Neural progenitor cell (in vitro differentiated cells): ENCODE data around the gene SCAPER.

ENCODE experiments used
- EZH2 ChIP-seq: fragments of 200-600 bp; sonication (generic); IDR thresholded peaks from 2 replicates; pipeline ENCODE4 v1.6.1; 2017; ENCODE audit warnings: antibody characterized with exemption, mild to moderate bottlenecking, moderate library complexity
- EZH2phosphoT487 ChIP-seq: fragments of 200-600 bp; sonication (generic); IDR thresholded peaks from 2 replicates; pipeline ENCODE4 v1.6.1; 2017; ENCODE audit warnings: antibody characterized with exemption
- TF ChIP-seq, protein P1 (sequence below): fragments of 200-600 bp; sonication (generic); IDR thresholded peaks from 2 replicates; pipeline ENCODE4 v1.5.1; 2017; ENCODE audit warnings: antibody characterized with exemption, mild to moderate bottlenecking

DNA sequence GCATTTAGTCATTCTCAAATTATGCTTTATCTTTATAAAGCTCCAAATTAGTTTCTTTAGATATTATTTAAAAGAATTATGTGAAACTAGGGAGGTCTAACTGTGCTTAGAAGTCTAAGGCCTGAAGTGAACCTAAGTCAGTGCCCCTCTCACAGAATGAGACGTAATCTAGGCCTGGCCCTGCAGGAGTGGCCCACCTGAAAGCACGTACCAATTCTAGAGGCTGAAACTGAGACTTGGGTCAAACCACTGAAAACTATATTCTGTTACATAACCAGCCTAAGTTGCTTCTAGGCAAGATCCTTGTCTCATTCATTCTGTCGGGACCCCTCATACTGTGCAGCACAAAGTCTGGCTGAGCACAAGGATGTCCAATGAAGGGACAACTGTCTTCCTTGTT, 424.9 kb downstream of the SCAPER start:
- TF ChIP-seq, protein P1, sequence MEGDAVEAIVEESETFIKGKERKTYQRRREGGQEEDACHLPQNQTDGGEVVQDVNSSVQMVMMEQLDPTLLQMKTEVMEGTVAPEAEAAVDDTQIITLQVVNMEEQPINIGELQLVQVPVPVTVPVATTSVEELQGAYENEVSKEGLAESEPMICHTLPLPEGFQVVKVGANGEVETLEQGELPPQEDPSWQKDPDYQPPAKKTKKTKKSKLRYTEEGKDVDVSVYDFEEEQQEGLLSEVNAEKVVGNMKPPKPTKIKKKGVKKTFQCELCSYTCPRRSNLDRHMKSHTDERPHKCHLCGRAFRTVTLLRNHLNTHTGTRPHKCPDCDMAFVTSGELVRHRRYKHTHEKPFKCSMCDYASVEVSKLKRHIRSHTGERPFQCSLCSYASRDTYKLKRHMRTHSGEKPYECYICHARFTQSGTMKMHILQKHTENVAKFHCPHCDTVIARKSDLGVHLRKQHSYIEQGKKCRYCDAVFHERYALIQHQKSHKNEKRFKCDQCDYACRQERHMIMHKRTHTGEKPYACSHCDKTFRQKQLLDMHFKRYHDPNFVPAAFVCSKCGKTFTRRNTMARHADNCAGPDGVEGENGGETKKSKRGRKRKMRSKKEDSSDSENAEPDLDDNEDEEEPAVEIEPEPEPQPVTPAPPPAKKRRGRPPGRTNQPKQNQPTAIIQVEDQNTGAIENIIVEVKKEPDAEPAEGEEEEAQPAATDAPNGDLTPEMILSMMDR: no peak
- TF ChIP-seq EZH2 (no peak), EZH2phosphoT487 (no peak)
